Naive B cell (primary cell): ENCODE data around the gene BMPER. TPM values are rescaled to one million over a fixed set of nuclear protein-coding genes. Genes with fewer than 3 reads are reported as not detected.

Source experiments
- ATAC-seq, 2 donors: fragments of 150-1000 bp; cut with Tn5 transposase; 2 replicates each; pipeline ENCODE4 v1.10.0; 2021; ENCODE audit warnings: low read depth in 2 of 2, mild to moderate bottlenecking in 2 of 2, moderate library complexity in 2 of 2
- DNase-seq: peaks from one replicate; pipeline ENCODE4 v3.0.0; 2022
- H3K27ac Mint-ChIP-seq, 6 donors: one replicate each; pipeline ENCODE4 v1.8.0; 2020 to 2022; ENCODE audit warnings: mild to moderate bottlenecking in 6 of 6, mixed read lengths in 6 of 6, moderate library complexity in 5 of 6, inconsistent platforms in 2 of 6
- H3K27me3 Mint-ChIP-seq, 3 donors: one replicate each; pipeline ENCODE4 v1.8.0; 2021 to 2022; ENCODE audit warnings: mixed read lengths in 3 of 3, mild to moderate bottlenecking in 1 of 3
- H3K36me3 Mint-ChIP-seq, 2 donors: one replicate each; pipeline ENCODE4 v1.8.0; 2020 to 2022; ENCODE audit warnings: mixed read lengths in 2 of 2, inconsistent platforms in 1 of 2, mild to moderate bottlenecking in 1 of 2
- H3K4me1 Mint-ChIP-seq, 3 donors: one replicate each; pipeline ENCODE4 v1.8.0; 2020 to 2022; ENCODE audit warnings: mixed read lengths in 3 of 3, inconsistent platforms in 1 of 3, mild to moderate bottlenecking in 1 of 3, moderate library complexity in 1 of 3
- H3K4me3 Mint-ChIP-seq, 8 donors: one replicate each; pipeline ENCODE4 v1.8.0; 2020 to 2022; ENCODE audit warnings: mild to moderate bottlenecking in 8 of 8, mixed read lengths in 8 of 8, moderate library complexity in 8 of 8, inconsistent platforms in 2 of 8
- H3K9me3 Mint-ChIP-seq, 7 donors: one replicate each; pipeline ENCODE4 v1.8.0; 2020 to 2022; ENCODE audit warnings: mixed read lengths in 7 of 7, mild to moderate bottlenecking in 5 of 7, inconsistent platforms in 2 of 7, moderate library complexity in 1 of 7
- polyA plus RNA-seq, 6 donors: library from polyadenylated mRNA; unstranded; fragments of 300-500 nt; fragmentation: Illumina TruSeq; gene quantifications; one replicate each; pipeline ENCODE4 v1.2.3, GENCODE V29; 2021; ENCODE audit warnings: low read depth in 6 of 6

Gene BMPER
- polyA plus RNA-seq, 6 donors from 2014 or later: not detected

- Mint-ChIP-seq H3K4me3 (no peak overlapping the region), H3K27ac (no peak overlapping the region), H3K36me3 (no peaks in the 10 kb centered on the region), H3K27me3 (peaks cover 0 to 23% (median 7%) of the 10 kb centered on the region in 3 donors), H3K9me3 (no peaks in the 10 kb centered on the region), H3K4me1 (no peaks in the 10 kb centered on the region)
- DNase-seq (no peak), ATAC-seq (no peak)
These were observed 16.0 kb downstream of the BMPER start for GRCh38 chr7:33921216-33921938.

GRCh38 chr7:33922820-33923219 lies 17.5 kb downstream of the BMPER start:
- Mint-ChIP-seq H3K27me3 (peaks cover 7 to 23% (median 7%) of the 10 kb centered on the region in 3 donors), H3K9me3 (no peaks in the 10 kb centered on the region), H3K27ac (no peak overlapping the region), H3K4me3 (no peak overlapping the region), H3K4me1 (no peaks in the 10 kb centered on the region), H3K36me3 (no peaks in the 10 kb centered on the region)
- no peak for DNase-seq
- no peak for ATAC-seq

- no peak for ATAC-seq
- Mint-ChIP-seq H3K4me3 (no peak overlapping the region), H3K4me1 (no peaks in the 10 kb centered on the region), H3K27me3 (peaks cover 7 to 23% (median 7%) of the 10 kb centered on the region in 3 donors), H3K27ac (no peak overlapping the region), H3K36me3 (no peaks in the 10 kb centered on the region), H3K9me3 (no peaks in the 10 kb centered on the region)
- no peak for DNase-seq
These were observed 18.3 kb downstream of the BMPER start for GRCh38 chr7:33923440-33924229.

- Mint-ChIP-seq H3K4me3 (no peak overlapping the region), H3K36me3 (no peaks in the 10 kb centered on the region), H3K27ac (no peak overlapping the region), H3K4me1 (no peaks in the 10 kb centered on the region), H3K27me3 (peaks cover 7 to 25% (median 14%) of the 10 kb centered on the region in 3 donors), H3K9me3 (no peaks in the 10 kb centered on the region)
- DNase-seq (no peak), ATAC-seq (no peak)
These were observed 21.2 kb downstream of the BMPER start for GRCh38 chr7:33926535-33926934.

- DNase-seq (no peak), ATAC-seq (no peak)
- Mint-ChIP-seq H3K4me3 (no peak overlapping the region), H3K27ac (peak overlapping the region in 1 of 6 donors; percentile 3), H3K9me3 (no peaks in the 10 kb centered on the region), H3K36me3 (no peaks in the 10 kb centered on the region), H3K4me1 (peaks cover 0 to 2% (median 0%) of the 10 kb centered on the region in 3 donors), H3K27me3 (peaks cover 11 to 23% (median 21%) of the 10 kb centered on the region in 3 donors)
These were observed 23.6 kb downstream of the BMPER start for GRCh38 chr7:33928986-33929385.

GRCh38 chr7:33932221-33932620 lies 26.9 kb downstream of the BMPER start:
- Mint-ChIP-seq H3K4me3 (no peak overlapping the region), H3K4me1 (peaks cover 0 to 2% (median 0%) of the 10 kb centered on the region in 3 donors), H3K27ac (no peak overlapping the region), H3K9me3 (no peaks in the 10 kb centered on the region), H3K36me3 (no peaks in the 10 kb centered on the region), H3K27me3 (peaks cover 10 to 27% (median 21%) of the 10 kb centered on the region in 3 donors)
- DNase-seq: no peak
- ATAC-seq: no peak

GRCh38 chr7:33932832-33933468 lies 27.6 kb downstream of the BMPER start:
- ATAC-seq: no peak
- DNase-seq: peak; percentile 42

GRCh38 chr7:33933611-33934281 lies 28.4 kb downstream of the BMPER start:
- ATAC-seq (no peak), DNase-seq (no peak)
- peaks cover 0 to 2% (median 0%) of the 10 kb centered on the region in 3 donors for H3K4me1 Mint-ChIP-seq
- H3K36me3 Mint-ChIP-seq: no peaks in the 10 kb centered on the region
- H3K27me3 Mint-ChIP-seq: peaks cover 7 to 38% (median 29%) of the 10 kb centered on the region in 3 donors
- H3K27ac Mint-ChIP-seq: peak overlapping the region in 1 of 6 donors; percentile 7
- peaks cover 0 to 2% (median 0%) of the 10 kb centered on the region in 7 donors for H3K9me3 Mint-ChIP-seq
- H3K4me3 Mint-ChIP-seq: no peak overlapping the region

More at GRCh38 chr7:33932832-33933468, 27.6 kb downstream of the BMPER start:
- no peak overlapping the region for H3K4me3 Mint-ChIP-seq
- H3K4me1 Mint-ChIP-seq: peaks cover 0 to 2% (median 0%) of the 10 kb centered on the region in 3 donors
- peaks cover 7 to 35% (median 28%) of the 10 kb centered on the region in 3 donors for H3K27me3 Mint-ChIP-seq
- H3K27ac Mint-ChIP-seq: no peak overlapping the region
- peaks cover 0 to 1% (median 0%) of the 10 kb centered on the region in 7 donors for H3K9me3 Mint-ChIP-seq
- H3K36me3 Mint-ChIP-seq: no peaks in the 10 kb centered on the region

GRCh38 chr7:33934391-33934790 lies 29.1 kb downstream of the BMPER start:
- Mint-ChIP-seq H3K27ac (no peak overlapping the region), H3K4me1 (peaks cover 0 to 2% (median 0%) of the 10 kb centered on the region in 3 donors), H3K9me3 (peaks cover 0 to 2% (median 0%) of the 10 kb centered on the region in 7 donors), H3K36me3 (no peaks in the 10 kb centered on the region), H3K4me3 (no peak overlapping the region), H3K27me3 (peaks cover 7 to 44% (median 31%) of the 10 kb centered on the region in 3 donors)
- ATAC-seq (no peak), DNase-seq (no peak)

GRCh38 chr7:33936503-33936902 lies 31.2 kb downstream of the BMPER start:
- Mint-ChIP-seq H3K9me3 (peaks cover 0 to 2% (median 0%) of the 10 kb centered on the region in 7 donors), H3K4me1 (peaks cover 0 to 2% (median 0%) of the 10 kb centered on the region in 3 donors), H3K27ac (no peak overlapping the region), H3K4me3 (no peak overlapping the region), H3K27me3 (peaks cover 7 to 54% (median 34%) of the 10 kb centered on the region in 3 donors), H3K36me3 (no peaks in the 10 kb centered on the region)
- ATAC-seq (no peak), DNase-seq (no peak)

GRCh38 chr7:33937871-33938270 lies 32.5 kb downstream of the BMPER start:
- no peak overlapping the region for H3K27ac Mint-ChIP-seq
- H3K9me3 Mint-ChIP-seq: peaks cover 0 to 2% (median 0%) of the 10 kb centered on the region in 7 donors
- ATAC-seq: no peak
- peaks cover 7 to 48% (median 40%) of the 10 kb centered on the region in 3 donors for H3K27me3 Mint-ChIP-seq
- no peaks in the 10 kb centered on the region for H3K36me3 Mint-ChIP-seq
- DNase-seq: no peak
- peaks cover 0 to under 1% (median 0%) of the 10 kb centered on the region in 3 donors for H3K4me1 Mint-ChIP-seq
- H3K4me3 Mint-ChIP-seq: no peak overlapping the region

- Mint-ChIP-seq H3K4me3 (no peak overlapping the region), H3K27ac (no peak overlapping the region), H3K4me1 (no peaks in the 10 kb centered on the region), H3K36me3 (no peaks in the 10 kb centered on the region), H3K9me3 (peaks cover 0 to 2% (median 0%) of the 10 kb centered on the region in 7 donors), H3K27me3 (peaks cover 2 to 40% (median 30%) of the 10 kb centered on the region in 3 donors)
- ATAC-seq: no peak
- DNase-seq: no peak
These were observed 33.8 kb downstream of the BMPER start for GRCh38 chr7:33939121-33939520.

- no peaks in the 10 kb centered on the region for H3K4me1 Mint-ChIP-seq
- ATAC-seq (no peak), DNase-seq (no peak)
- peaks cover 0 to 34% (median 30%) of the 10 kb centered on the region in 3 donors for H3K27me3 Mint-ChIP-seq
- no peaks in the 10 kb centered on the region for H3K36me3 Mint-ChIP-seq
- no peak overlapping the region for H3K4me3 Mint-ChIP-seq
- peaks cover 0 to 2% (median 0%) of the 10 kb centered on the region in 7 donors for H3K9me3 Mint-ChIP-seq
- H3K27ac Mint-ChIP-seq: no peak overlapping the region
These were observed 35.2 kb downstream of the BMPER start for GRCh38 chr7:33940503-33940902.
